HUDEP-2 (cell line): Measurements from ENCODE around the gene GRXCR2.
"Not testable (repeated sequence)": the region's sequence is repeated elsewhere in the genome, so short reads cannot be mapped to it uniquely, and the experiment has no call there.

Experiments used
- DNase-seq, 76 experiments: peaks; one replicate each; lab custom pipeline; 2025; ENCODE audit not compliant: unreplicated experiment in 76 of 76; lab: John Stamatoyannopoulos, UW

GRXCR2 gene

GRCh38 chr5:145887976-145888574, 15.3 kb upstream of the GRXCR2 start:
- peak in 58 of 76 experiments; percentile 1 to 64 (median 31) for DNase-seq

GRCh38 chr5:145887217-145887616, 14.4 kb upstream of the GRXCR2 start:
- DNase-seq: peak in 12 of 76 experiments; percentile 3 to 31 (median 20)

DNA sequence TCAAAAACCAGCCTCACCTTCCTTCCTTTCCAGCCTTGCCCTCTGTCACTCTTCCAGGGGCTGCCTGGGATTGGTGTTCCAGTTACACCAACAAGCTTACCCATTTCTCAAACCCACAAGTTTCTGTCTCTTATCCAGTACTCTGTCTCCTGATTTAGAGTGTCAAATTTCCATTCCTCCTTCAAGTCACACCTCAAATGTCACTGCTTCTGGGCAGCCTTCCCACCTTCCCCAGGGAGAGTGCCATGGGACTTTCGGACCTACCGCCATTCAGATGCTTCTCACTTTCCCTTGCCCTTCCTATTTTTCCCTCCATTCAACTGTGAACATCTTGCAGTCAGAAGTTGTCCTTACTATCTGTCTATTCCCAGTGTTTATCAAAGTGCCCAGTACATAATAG, 2.0 kb upstream of the GRXCR2 start:
- no peak for DNase-seq

GRCh38 chr5:145872486-145872885, 328 bp downstream of the GRXCR2 start:
- DNase-seq: no peak

DNA sequence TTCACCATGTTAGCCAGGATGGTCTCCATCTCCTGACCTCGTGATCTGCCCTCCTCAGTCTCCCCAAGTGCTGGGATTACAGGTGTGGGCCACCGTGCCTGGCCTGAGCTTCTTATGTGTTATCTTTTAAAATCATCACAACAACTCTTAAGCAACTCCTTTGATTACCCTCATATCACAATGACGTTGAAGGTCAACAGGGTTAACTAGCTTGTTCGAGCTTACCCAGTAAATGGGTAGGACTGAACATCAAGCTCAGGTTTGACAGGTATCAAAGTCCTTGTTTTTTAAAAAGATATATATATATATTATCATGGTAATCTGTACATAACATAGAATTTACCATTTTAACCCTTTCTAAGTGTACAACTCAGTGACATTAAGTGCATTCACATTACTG, 3.1 kb downstream of the GRXCR2 start:
- DNase-seq: no peak

- DNase-seq: no peak
Measured at GRCh38 chr5:145867806-145868205, 5.0 kb downstream of the GRXCR2 start.

- not testable (repeated sequence) for DNase-seq
Measured at GRCh38 chr5:145864432-145864831, 8.4 kb downstream of the GRXCR2 start.

DNA sequence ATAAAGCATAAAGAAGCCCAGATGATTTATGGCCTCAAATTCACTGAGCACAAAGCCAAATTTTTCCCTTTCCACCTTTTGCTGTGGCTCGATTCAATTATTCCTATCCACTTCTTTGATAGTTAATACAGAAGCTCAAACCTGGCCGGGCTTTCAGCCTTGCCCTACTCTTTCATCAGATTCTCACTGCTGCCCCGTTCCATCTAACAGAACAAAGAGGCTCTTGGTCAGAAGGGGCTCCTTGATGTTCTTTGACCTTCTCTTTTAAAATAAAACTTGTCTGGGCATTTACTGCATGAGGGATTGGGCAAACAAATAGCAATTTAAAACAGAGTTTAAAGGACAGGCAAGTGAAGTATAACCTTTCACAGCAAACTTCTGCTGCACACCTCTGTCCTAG, 9.8 kb downstream of the GRXCR2 start:
- DNase-seq: no peak

GRCh38 chr5:145859897-145860296, 12.9 kb downstream of the GRXCR2 start:
- DNase-seq: peak in 3 of 76 experiments; percentile 14 to 21 (median 15)

DNA sequence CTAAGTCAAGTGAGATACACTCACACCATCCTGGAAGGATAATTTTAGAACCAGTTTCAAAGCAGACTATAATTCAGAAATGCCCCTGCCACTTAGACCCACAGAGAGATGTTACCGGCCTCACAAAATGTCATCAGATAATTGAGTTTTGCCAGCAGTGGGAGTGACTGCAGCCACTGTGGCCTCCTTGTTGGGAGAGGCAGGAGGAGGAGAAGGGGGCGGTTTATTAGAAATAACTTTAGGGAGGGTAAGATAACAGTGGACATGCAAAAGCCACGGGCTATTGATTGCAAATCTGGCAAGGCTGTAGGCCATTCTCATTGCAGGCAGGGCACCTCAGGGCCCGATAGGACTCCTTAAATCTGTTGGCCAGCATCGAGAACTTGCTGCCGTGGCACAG, 13.4 kb downstream of the GRXCR2 start:
- peak in 1 of 76 experiments; percentile 10 for DNase-seq

DNA sequence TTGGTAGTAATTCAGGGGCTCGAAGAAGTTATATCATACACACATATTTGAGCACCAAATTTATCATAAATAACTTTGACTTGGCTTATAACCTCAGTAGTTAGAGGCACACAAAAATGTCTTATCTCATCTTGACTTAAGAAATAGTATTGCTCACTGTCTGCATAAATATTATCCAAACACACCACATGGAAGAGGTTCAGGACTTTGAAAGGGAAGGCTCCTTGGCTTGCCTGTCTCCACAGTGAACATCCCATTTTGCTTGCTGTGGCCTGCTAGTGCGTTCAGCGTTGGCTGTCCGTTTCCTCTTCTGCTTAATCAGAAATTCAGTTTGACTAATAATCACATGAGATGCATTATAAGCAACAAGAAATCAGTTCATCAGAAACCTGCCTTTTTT, 13.9 kb downstream of the GRXCR2 start:
- no peak for DNase-seq

GRCh38 chr5:145856285-145856818, 16.5 kb downstream of the GRXCR2 start:
- peak in 2 of 76 experiments; percentile 38 to 42 for DNase-seq

DNA sequence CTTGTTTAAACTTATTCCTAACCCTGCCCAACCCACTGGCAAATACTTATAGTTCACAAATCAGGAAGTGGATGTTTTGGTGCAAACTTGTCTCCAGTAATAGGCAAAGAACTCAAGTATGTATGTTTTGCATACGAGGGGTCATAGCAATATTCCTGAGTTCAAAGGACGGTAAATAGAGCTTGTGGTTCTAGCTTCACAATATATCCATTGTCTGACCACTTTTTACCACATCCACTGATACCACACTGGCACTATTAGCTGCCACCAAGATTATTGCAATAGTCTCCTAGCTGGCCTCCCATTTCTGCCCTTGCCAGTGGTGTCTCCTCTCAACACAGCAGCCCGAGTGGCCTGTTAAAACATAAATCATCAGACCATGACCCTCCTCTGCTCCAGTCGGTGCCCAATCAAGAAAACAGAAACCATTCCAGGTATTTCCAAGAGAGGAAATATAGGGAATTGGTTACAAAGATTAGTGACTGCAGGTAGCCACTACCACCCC, 17.0 kb downstream of the GRXCR2 start:
- DNase-seq: peak in 2 of 76 experiments; percentile 16 to 42

- peak in 75 of 76 experiments; percentile 25 to 97 (median 76) for DNase-seq
Measured at GRCh38 chr5:145854651-145855258, 18.1 kb downstream of the GRXCR2 start.

GRCh38 chr5:145853781-145854376, 18.9 kb downstream of the GRXCR2 start:
- DNase-seq: no peak

GRCh38 chr5:145852990-145853389, 19.8 kb downstream of the GRXCR2 start:
- DNase-seq: peak in 1 of 76 experiments; percentile 15

GRCh38 chr5:145848854-145849253, 24.0 kb downstream of the GRXCR2 start:
- DNase-seq: peak in 9 of 76 experiments; percentile 10 to 25 (median 19)

GRCh38 chr5:145847499-145848497, 25.0 kb downstream of the GRXCR2 start:
- peak in 1 of 76 experiments; percentile 15 for DNase-seq

- no peak for DNase-seq
Measured at GRCh38 chr5:145846081-145846480, 26.7 kb downstream of the GRXCR2 start.

DNA sequence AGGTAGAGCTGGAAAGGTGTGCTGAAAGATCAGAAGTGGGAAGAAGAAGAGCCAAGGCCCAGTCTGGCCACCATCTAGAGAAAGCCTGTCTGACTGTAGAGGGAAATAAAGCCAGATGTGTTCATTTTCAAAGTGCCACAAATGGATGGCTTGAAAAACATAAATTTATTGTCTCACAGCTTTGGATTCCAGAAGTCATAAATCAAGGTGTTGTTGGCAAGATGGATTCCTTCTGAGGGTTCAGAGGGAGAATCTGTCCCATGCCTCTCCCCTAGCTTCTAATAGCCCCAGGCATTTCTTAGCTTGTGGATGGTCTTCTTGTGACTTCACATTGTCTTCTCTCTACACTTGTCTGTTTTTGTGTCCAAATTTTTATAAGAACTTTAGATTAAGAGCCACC, 31.5 kb downstream of the GRXCR2 start:
- no peak for DNase-seq
